Lung (tissue), 12 donors: ENCODE results near the gene CDKN3. TPM values are rescaled to one million over a fixed set of nuclear protein-coding genes. Genes with fewer than 3 reads are reported as not detected.
"Not testable (repeated sequence)": the region's sequence is repeated elsewhere in the genome, so short reads cannot be mapped to it uniquely, and the experiment has no call there.

Source experiments
- ATAC-seq: fragments of 200-7000 bp; cut with Tn5 transposase; one replicate; pipeline ENCODE4 v1.9.1; 2020; ENCODE audit warnings: moderate number of reproducible peaks; ENCODE audit not compliant: insufficient read depth, low FRiP score
- DNase-seq, 3 donors: peaks; one replicate each; pipeline ENCODE4 v3.0.0-alpha.2; 2013 to 2017
- H3K27ac ChIP-seq, 2 donors: one replicate each; pipeline ENCODE4 v1.5.1; 2013; ENCODE audit warnings: mild to moderate bottlenecking in 2 of 2, moderate library complexity in 2 of 2, control low read depth in 1 of 2, inconsistent platforms in 1 of 2, low read depth in 1 of 2, low read length in 1 of 2
- H3K27me3 ChIP-seq, 3 donors: one replicate each; pipeline ENCODE4 v1.5.1; 2013; ENCODE audit warnings: low read length in 2 of 3; ENCODE audit not compliant: control insufficient read depth in 3 of 3, insufficient read depth in 3 of 3
- H3K36me3 ChIP-seq, 4 donors: one replicate each; pipeline ENCODE4 v1.5.1; 2013; ENCODE audit warnings: low read length in 4 of 4, mild to moderate bottlenecking in 1 of 4, moderate library complexity in 1 of 4; ENCODE audit not compliant: control insufficient read depth in 4 of 4, insufficient read depth in 4 of 4
- H3K4me1 ChIP-seq, 5 donors: one replicate each; pipeline ENCODE4 v1.5.1; 2013; ENCODE audit warnings: low read length in 5 of 5, mild to moderate bottlenecking in 2 of 5, moderate library complexity in 1 of 5; ENCODE audit not compliant: control insufficient read depth in 5 of 5, insufficient read depth in 5 of 5
- H3K4me3 ChIP-seq: one replicate; pipeline ENCODE4 v1.5.1; 2013; ENCODE audit warnings: mild to moderate bottlenecking, control low read depth, moderate library complexity
- H3K9ac ChIP-seq, 2 donors: one replicate each; pipeline ENCODE4 v1.5.1; 2013; ENCODE audit warnings: low read length in 2 of 2, control low read depth in 1 of 2; ENCODE audit not compliant: insufficient read depth in 1 of 2
- H3K9me3 ChIP-seq, 4 donors: one replicate each; pipeline ENCODE4 v1.5.1; 2013; ENCODE audit warnings: low read length in 3 of 4, mild to moderate bottlenecking in 1 of 4, moderate library complexity in 1 of 4; ENCODE audit not compliant: control insufficient read depth in 4 of 4, insufficient read depth in 3 of 4
- CTCF ChIP-seq: IDR thresholded peaks from 2 replicates; pipeline ENCODE4 v1.5.1; 2012; ENCODE audit warnings: mild to moderate bottlenecking; ENCODE audit errors: control extremely low read depth, extremely low read depth
- WGBS, 2 donors: extraction: QIAGEN DNeasy Blood & Tissue Kit; methylation state at CpG; one replicate each; pipeline ENCODE4 v1.1.7; 2013; 5-methylcytosine and 5-hydroxymethylcytosine counted together
- polyA plus RNA-seq, 2 donors: library from polyadenylated mRNA; stranded (reverse); fragments of 200-250 nt; gene quantifications; one replicate each; pipeline ENCODE4 v1.2.1, GENCODE V29; 2013
- total RNA-seq, 2 donors: library from RNA; depleted of rRNA in 1 of 2; stranded (reverse); fragments of >200 nt in 1 of 2; gene quantifications; one replicate each; pipeline ENCODE4 v1.2.1, GENCODE V29; 2014 to 2021
- donor health status: control.
- donor health status: control.
- donor health status: Bipolar disorder and iron deficiency.
- donor health status: healthy.
- donor health status: DM: yes; HTN: yes; CAD: no.

Gene CDKN3
- total and polyA plus RNA-seq, 4 donors: 1.5 to 5.7 (median 4.6) TPM

- no peak for ATAC-seq
- no peak overlapping the region for H3K4me3 ChIP-seq
- H3K27me3 ChIP-seq: no peaks in the 10 kb centered on the region
- peaks cover 0 to 3% (median 0%) of the 10 kb centered on the region in 5 donors for H3K4me1 ChIP-seq
- TF ChIP-seq CTCF: no peak
- no peak overlapping the region for H3K27ac ChIP-seq
- WGBS, 2 donors: 87 to 97% methylated on average over 14 of the region's 14 CpGs
- no peaks in the 10 kb centered on the region for H3K36me3 ChIP-seq
- H3K9me3 ChIP-seq: no peaks in the 10 kb centered on the region
- DNase-seq: no peak
- no peak overlapping the region for H3K9ac ChIP-seq
These were observed 4.5 kb upstream of the CDKN3 start for GRCh38 chr14:54392131-54392859.

- DNase-seq: not testable (repeated sequence)
- WGBS, 2 donors: 93 to 96% methylated on average over 65 to 68 of the region's 68 CpGs
- peaks cover 0 to 12% (median 0%) of the 10 kb centered on the region in 5 donors for H3K4me1 ChIP-seq
These were observed 3.6 kb upstream of the CDKN3 start for GRCh38 chr14:54392986-54393884.

GRCh38 chr14:54394596-54394995 is 2.2 kb upstream of the CDKN3 start:
- Histone ChIP-seq H3K4me1 (peaks cover 0 to 18% (median 0%) of the 10 kb centered on the region in 5 donors), H3K27me3 (no peaks in the 10 kb centered on the region), H3K9ac (no peak overlapping the region), H3K27ac (no peak overlapping the region), H3K36me3 (no peaks in the 10 kb centered on the region), H3K4me3 (no peak overlapping the region), H3K9me3 (no peaks in the 10 kb centered on the region)
- no peak for ATAC-seq
- DNase-seq: no peak
- WGBS, 2 donors: 96 to 97% methylated on average over 27 of the region's 27 CpGs
- no peak for TF ChIP-seq CTCF

More at GRCh38 chr14:54392986-54393884, 3.6 kb upstream of the CDKN3 start:
- not testable (repeated sequence) for H3K27ac ChIP-seq, H3K9me3 ChIP-seq, ATAC-seq, H3K36me3 ChIP-seq, H3K27me3 ChIP-seq, H3K4me3 ChIP-seq, H3K9ac ChIP-seq

- Histone ChIP-seq H3K27me3 (no peaks in the 10 kb centered on the region), H3K4me1 (peaks cover 0 to 18% (median 0%) of the 10 kb centered on the region in 5 donors), H3K4me3 (no peak overlapping the region), H3K9ac (no peak overlapping the region), H3K27ac (no peak overlapping the region), H3K9me3 (no peaks in the 10 kb centered on the region), H3K36me3 (no peaks in the 10 kb centered on the region)
- ATAC-seq: no peak
- DNase-seq: no peak
- 83 to 96% methylated on average over 4 of the region's 4 CpGs for WGBS, 2 donors
- TF ChIP-seq CTCF: no peak
These were observed 1.5 kb upstream of the CDKN3 start for GRCh38 chr14:54395284-54395683.
